Stimulated activated CD4-positive, alpha-beta T cell treated with anti-CD3 and anti-CD28 coated beads, Interleukin-12 subunit alpha, Interleukin-12 subunit beta, amount 100 ng/mL, for 4 hours (primary cell): ENCODE measurements around the gene PRRG4.
"Not testable (repeated sequence)": the region's sequence is repeated elsewhere in the genome, so short reads cannot be mapped to it uniquely, and the experiment has no call there.

Source experiments
- DNase-seq: peaks from one replicate; pipeline ENCODE4 v3.0.0-alpha.2; 2020

Gene PRRG4

GRCh38 chr11:32887707-32888383 is 58.1 kb downstream of the PRRG4 start:
- not testable (repeated sequence) for DNase-seq

- not testable (repeated sequence) for DNase-seq
Measured at GRCh38 chr11:32888384-32888710, 58.6 kb downstream of the PRRG4 start.

GRCh38 chr11:32888805-32889204 is 59.1 kb downstream of the PRRG4 start:
- no peak for DNase-seq

GRCh38 chr11:32890843-32891656 is 61.3 kb downstream of the PRRG4 start:
- DNase-seq, result no peak

GRCh38 chr11:32891657-32892354 is 62.1 kb downstream of the PRRG4 start:
- DNase-seq, result no peak

- DNase-seq, result peak; percentile 71
Measured at GRCh38 chr11:32892355-32893092, 62.8 kb downstream of the PRRG4 start, which contains the start of gene QSER1. TSS of gene QSER1 (plus strand) at chr11:32892811. CDS start at chr11:32893126, 315 bp downstream.

GRCh38 chr11:32893093-32893342 is 63.3 kb downstream of the PRRG4 start:
- no peak for DNase-seq

- DNase-seq, result peak; percentile 38
Measured at GRCh38 chr11:32893343-32894148, 63.8 kb downstream of the PRRG4 start.

- no peak for DNase-seq
Measured at GRCh38 chr11:32894149-32894827, 64.6 kb downstream of the PRRG4 start.

- DNase-seq, result no peak
Measured at GRCh38 chr11:32894921-32895320, 65.2 kb downstream of the PRRG4 start.

GRCh38 chr11:32895471-32895870 is 65.7 kb downstream of the PRRG4 start:
- DNase-seq, result no peak

- DNase-seq, result no peak
Measured at GRCh38 chr11:32897103-32897502, 67.4 kb downstream of the PRRG4 start.

- no peak for DNase-seq
Measured at GRCh38 chr11:32899438-32899837, 69.7 kb downstream of the PRRG4 start.

GRCh38 chr11:32902089-32902665 is 72.5 kb downstream of the PRRG4 start:
- DNase-seq, result no peak

- no peak for DNase-seq
Measured at GRCh38 chr11:32905028-32905667, 75.4 kb downstream of the PRRG4 start.
